ENCODE measurements around the gene FCN2.

DNA sequence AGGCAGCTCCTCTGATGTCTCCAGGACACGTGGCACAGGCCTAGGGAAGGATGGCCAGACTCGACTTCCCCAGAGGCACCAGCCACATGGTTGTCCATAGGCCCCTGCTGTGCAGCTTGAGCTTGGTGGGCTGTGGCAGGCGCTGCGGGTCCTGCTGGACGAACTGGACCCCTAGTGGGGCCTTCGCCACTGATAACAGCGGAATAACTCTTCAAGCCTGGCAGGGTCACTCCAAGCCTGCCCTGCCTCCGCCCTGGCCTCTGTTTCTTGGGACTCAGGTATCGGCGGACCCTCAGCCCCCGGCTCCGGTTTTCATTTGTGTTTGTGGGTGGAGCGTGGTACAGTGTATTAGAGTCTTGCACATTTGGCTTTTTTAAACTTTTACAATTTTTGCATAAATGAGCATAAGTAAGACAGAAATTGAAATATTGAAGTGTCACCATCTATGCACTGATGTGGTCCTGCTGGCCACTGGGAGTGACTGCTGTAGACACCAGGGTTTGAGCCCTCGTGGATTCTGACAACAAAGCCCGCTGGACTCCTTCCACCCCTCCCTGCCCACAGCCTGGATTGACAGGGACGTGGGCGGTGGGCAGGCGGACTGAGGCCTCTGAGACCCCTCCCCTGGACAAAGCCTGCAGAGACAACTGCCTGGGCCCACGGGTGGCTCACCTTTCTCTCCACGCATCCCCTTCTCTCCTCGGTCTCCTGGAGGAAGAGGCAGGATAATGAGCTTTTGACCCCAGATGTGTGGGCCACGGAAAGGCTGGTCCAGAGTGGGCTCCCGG lies 33.3 kb downstream of the FCN2 start:
- TF ChIP-seq FOSL1 (IDR thresholded peaks at IDR 0.05; ENCODE audit: low read depth) (no peak), ZFX (IDR thresholded peaks at IDR 0.05) (no peak), EZH2 (IDR thresholded peaks at IDR 0.05) (no peak), REST (IDR thresholded peaks at IDR 0.05; ENCODE audit: low read depth) (no peak), POLR2AphosphoS5 (IDR thresholded peaks at IDR 0.05; ENCODE audit: low read depth, low read length) (no peak), CTCF (IDR thresholded peaks at IDR 0.05 in 2 of 3, conservative IDR thresholded peaks at IDR 0.05 in 1 of 3; ENCODE audit: borderline replicate concordance in 1 of 3, insufficient read depth in 1 of 3, low read depth in 2 of 3, low read length in 2 of 3) (no peak), ZNF274 (IDR thresholded peaks at IDR 0.05; ENCODE audit: low read depth, low read length) (no peak), EGR1 (IDR thresholded peaks at IDR 0.05; ENCODE audit: low read depth) (no peak), TCF7L2 (IDR thresholded peaks at IDR 0.05; ENCODE audit: borderline replicate concordance, extremely low read depth, insufficient read depth, insufficient read length) (no peak), CBX3 (IDR thresholded peaks at IDR 0.05; ENCODE audit: low read depth) (no peak), EZH2phosphoT487 (IDR thresholded peaks at IDR 0.05; ENCODE audit: borderline replicate concordance) (no peak), POLR2A (IDR thresholded peaks at IDR 0.05; ENCODE audit: borderline replicate concordance, extremely low read depth, insufficient read depth, insufficient read length) (no peak)
